ENCODE results near the gene AIMP2. TPM values are rescaled to one million over a fixed set of nuclear protein-coding genes. Genes with fewer than 3 reads are reported as not detected.

AIMP2 gene
- 10 to 100 TPM; 23.8 to 26.8 TPM for total RNA-seq

GRCh38 chr7:6008668-6009611, at the start of gene AIMP2, which contains the start of gene PMS2:
Gene AIMP2, plus strand, starts transcription at chr7:6009272. Its CDS starts 92 bp downstream, at chr7:6009364.
Gene PMS2, minus strand, starts transcription at chr7:6009049. Its CDS starts 30 bp downstream, at chr7:6009019.

GRCh38 chr7:5970347-5970911, 38.6 kb upstream of the AIMP2 start, which contains the start of gene RSPH10B:
Gene RSPH10B, minus strand, starts transcription at chr7:5970689. Its CDS starts 3,573 bp downstream, at chr7:5967116.

GRCh38 chr7:6030988-6031387, 21.9 kb downstream of the AIMP2 start, which contains the start of gene ANKRD61:
Gene ANKRD61, plus strand, starts transcription at chr7:6031376. Its CDS starts 0 bp downstream, at chr7:6031376.

Other genes starting within 250 kb of the AIMP2 start
- gene RNF216, start 227.6 kb upstream of the AIMP2 start, total RNA-seq, result 10 to 100 TPM; 31.0 to 31.6 TPM
- gene OCM, start 128.5 kb upstream of the AIMP2 start, total RNA-seq, result 1 to 10 TPM; 1.2 to 1.7 TPM
- gene CCZ1, start 110.5 kb upstream of the AIMP2 start, total RNA-seq, result 10 to 100 TPM; 82.5 to 98.2 TPM
- under 1 TPM in 1 of 2 experiments, not detected in 1; 0.67 TPM for gene RSPH10B, start 38.6 kb upstream of the AIMP2 start, total RNA-seq
- 10 to 100 TPM; 20.9 to 21.4 TPM for gene PMS2, start 223 bp upstream of the AIMP2 start, total RNA-seq
- gene ANKRD61, start 22.1 kb downstream of the AIMP2 start, total RNA-seq, result not detected
- 100 to 1,000 TPM; 109 to 110 TPM for gene EIF2AK1, start 49.9 kb downstream of the AIMP2 start, total RNA-seq
- 10 to 100 TPM; 14.2 to 14.4 TPM for gene USP42, start 95.7 kb downstream of the AIMP2 start, total RNA-seq

Measured in activated naive CD4-positive, alpha-beta T cell treated with anti-CD3 and anti-CD28 coated beads, Interleukin-2, amount 10 ng/mL, durations not matched to agents 5 hours and 36 hours (primary cell).